Peyer's patch (tissue), 4 donors: ENCODE measurements around the gene CXCL16.

Source experiments
- CTCF ChIP-seq, 6 experiments: fragments of 450-650 bp in 4 of 6; fragments of 200-600 bp in 2 of 6; sonication (generic) in 1 of 6; IDR thresholded peaks; one replicate each; pipeline ENCODE4 v1.5.1; 2017 to 2019; ENCODE audit warnings: antibody characterized with exemption in 6 of 6, mild to moderate bottlenecking in 3 of 6, moderate library complexity in 1 of 6
- POLR2A ChIP-seq, 2 donors: fragments of 450-650 bp; IDR thresholded peaks; one replicate each; pipeline ENCODE4 v1.5.1; 2017; ENCODE audit warnings: antibody characterized with exemption in 2 of 2, mild to moderate bottlenecking in 2 of 2, moderate library complexity in 2 of 2

GRCh38 chr17:4743898-4744297 lies 4.2 kb upstream of the CXCL16 start:
- no peak for TF ChIP-seq CTCF (IDR thresholded peaks at IDR 0.05)
- no peak for TF ChIP-seq POLR2A (IDR thresholded peaks at IDR 0.05)
